Left forelimb (tissue), 1 donor: ENCODE data around the gene CFAP70.
"Not testable (repeated sequence)": the region's sequence is repeated elsewhere in the genome, so short reads cannot be mapped to it uniquely, and the experiment has no call there.

Experiments
- DNase-seq: peaks from one replicate; pipeline ENCODE4 v3.0.0-alpha.2; 2018; ENCODE audit warnings: low spot score

CFAP70 gene

DNA sequence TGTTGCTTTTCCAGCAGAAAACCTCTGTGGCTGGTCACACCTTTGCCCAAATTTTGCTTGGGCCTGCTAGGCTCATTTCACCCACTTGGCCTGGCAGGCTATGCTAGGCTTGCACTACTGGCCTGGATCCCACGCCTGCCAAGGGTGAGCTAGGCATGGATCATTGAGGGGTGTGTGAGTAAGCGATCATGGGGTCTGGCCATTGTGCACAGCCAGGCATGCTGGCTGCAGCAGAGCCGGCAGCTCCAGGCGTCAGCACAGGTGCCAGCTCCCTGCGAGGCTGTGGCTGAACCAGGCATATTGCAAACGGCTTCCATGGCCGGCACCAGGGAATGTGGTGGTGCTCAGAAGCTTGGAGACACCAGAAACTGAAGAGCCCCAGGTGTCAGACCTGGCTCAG is 19.2 kb downstream of the CFAP70 start:
- DNase-seq, result no peak

DNA sequence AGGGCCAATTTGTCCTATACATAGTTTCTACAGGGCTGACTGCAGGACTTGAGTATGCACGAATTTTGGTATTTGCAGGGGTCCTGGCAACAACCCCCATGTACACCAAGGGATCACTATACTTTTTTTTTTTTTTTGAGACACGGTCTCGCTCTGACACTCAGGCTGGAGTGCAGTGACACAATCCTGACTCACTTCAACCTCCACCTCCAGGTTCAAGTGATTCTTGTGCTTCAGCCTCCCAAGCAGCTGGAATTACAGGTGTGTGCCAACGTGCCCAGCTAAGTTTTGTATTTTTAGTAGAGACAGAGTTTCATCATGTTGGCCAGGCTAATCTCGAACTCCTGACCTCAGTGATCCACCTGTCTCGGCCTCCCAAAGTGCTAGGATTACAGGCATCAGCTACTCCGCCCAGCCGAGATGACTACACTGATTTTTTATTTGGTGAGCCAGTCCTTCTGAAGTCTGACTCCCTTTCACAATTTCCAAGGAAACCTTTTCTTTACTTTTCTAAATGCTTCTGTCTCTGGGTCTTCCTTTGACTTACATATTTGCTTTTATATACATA is 19.8 kb downstream of the CFAP70 start:
- no peak for DNase-seq

DNA sequence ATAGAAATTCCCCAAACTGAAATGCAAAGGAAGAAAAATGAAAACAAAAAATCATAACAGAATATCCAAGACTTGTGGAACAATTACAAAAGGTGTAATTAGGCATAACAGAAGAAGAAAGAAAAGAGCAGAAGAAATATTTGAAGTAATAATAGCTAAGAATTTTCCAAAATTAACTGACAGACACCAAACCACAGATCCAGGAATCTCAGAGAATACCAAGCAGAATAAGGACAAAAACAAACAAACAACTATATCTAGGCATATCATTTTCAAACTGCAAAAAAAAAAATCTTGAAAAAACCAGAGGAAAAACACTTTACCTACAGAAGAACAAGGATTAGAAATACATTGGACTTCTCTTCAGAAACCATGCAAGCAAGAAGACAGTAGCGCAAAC is 25.5 kb downstream of the CFAP70 start:
- no peak for DNase-seq

DNA sequence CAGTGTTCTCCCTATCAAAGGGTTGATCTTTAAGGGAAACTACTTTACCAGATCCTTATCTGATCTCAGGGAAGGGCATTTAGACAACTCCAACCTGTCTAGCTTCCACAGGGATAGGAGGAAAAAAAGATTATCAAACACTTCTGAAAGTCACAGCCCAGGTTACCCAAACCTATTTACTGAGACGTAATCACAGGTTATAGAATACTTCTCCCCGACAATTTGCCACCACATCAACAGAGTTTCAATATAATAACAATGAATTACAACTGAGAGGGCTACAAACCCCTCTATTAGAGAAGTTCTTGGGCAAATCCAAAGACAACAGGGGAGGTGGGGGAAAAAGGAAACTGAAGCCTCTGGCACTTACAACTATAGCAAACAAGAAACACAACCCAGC is 26.3 kb downstream of the CFAP70 start:
- no peak for DNase-seq

DNA sequence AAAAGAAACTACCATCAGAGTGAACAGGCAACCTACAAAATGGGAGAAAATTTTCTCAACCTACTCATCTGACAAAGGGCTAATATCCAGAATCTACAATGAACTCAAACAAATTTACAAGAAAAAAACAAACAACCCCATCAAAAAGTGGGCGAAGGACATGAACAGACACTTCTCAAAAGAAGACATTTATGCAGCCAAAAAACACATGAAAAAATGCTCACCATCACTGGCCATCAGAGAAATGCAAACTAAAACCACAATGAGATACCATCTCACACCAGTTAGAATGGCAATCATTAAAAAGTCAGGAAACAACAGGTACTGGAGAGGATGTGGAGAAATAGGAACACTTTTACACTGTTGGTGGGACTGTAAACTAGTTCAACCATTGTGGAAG is 30.1 kb downstream of the CFAP70 start:
- not testable (repeated sequence) for DNase-seq

DNA sequence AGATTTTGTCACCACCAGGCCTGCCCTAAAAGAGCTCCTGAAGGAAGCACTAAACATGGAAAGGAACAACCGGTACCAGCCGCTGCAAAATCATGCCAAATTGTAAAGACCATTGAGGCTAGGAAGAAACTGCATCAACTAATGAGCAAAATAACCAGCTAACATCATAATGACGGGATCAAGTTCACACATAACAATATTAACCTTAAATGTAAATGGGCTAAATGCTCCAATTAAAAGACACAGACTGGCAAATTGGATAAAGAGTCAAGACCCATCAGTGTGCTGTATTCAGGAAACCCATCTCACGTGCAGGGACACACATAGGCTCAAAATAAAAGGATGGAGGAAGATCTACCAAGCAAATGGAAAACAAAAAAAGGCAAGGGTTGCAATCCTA is 33.4 kb downstream of the CFAP70 start:
- not testable (repeated sequence) for DNase-seq

DNA sequence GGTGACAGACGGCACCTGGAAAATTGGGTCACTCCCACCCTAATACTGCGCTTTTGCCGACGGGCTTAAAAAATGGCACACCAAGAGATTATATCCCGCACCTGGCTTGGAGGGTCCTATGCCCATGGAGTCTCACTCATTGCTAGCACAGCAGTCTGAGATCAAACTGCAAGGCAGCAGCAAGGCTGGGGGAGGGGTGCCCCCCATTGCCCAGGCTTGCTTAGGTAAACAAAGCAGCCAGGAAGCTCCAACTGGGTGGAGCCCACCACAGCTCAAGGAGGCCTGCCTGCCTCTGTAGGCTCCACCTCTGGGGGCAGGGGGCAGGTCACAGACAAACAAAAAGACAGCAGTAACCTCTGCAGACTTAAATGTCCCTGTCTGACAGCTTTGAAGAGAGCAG is 35.1 kb downstream of the CFAP70 start:
- DNase-seq, result not testable (repeated sequence)

DNA sequence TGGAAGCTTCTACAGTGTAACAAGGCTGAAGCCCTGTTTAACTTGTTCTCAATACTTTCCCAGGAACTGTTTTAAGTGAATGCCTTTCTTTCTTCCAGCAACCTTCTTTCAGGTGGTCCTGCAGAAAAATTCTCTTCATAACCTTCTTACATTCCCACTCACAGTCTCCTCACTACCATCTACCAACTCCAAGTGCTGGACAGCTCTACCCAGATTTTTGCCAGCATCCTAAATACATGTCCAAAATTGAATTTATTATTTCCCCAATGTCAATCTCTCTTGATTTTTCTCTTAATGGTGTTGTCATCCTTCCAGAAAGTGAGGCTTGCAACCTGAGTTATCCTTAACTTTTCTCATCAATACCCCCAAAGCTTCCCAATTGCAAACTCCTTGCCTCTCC is 48.2 kb downstream of the CFAP70 start:
- no peak for DNase-seq

DNA sequence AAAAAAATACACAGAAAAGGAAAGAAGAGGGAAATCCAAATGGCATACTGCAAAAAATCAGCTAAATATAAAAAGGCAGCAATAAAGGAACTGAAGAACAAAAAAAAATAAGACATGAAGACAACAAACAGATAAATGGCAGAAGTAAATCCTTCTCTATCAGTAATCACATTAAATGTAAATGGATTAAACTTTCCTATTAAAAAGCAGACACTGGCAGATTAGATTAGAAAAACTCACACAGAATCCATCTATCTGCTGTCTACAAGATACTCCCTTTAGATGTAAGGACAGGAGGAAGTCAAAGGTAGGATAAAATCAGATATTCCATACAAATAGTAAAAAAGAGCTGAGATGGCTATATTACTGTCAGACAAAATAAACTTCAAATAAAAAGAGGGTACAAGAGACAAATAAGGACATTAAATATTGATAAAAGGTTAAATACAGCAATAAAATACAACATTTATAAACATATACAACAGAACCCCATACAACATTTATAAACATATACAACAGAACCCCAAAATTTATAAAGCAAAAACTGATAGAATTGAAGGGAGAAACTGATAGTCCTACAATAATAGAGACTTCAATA is 51.4 kb downstream of the CFAP70 start:
- DNase-seq, result no peak

DNA sequence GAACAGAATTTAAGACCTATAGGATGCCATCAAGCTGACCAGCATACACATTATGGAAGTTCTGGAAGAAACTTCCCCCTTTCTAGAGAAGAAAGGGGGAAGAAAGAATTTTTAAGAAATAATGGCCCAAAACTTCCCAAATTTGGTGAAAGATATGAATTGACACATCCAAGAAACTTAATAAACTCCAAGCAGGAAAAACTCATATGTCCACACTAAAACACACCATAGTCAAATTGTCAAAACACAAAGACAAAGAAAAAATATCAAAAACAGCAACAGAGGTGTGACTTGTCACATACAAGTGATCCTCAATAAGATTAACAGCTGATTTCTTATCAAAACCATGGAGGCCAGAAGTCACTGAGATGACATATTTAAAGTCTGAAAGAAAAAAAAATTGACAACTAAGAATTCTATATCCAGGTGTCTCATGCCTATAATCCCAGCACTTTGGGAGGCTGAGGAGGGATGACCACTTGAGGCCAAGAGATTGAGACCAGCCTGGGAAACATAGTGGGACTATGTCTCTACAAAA is 52.4 kb downstream of the CFAP70 start:
- no peak for DNase-seq

DNA sequence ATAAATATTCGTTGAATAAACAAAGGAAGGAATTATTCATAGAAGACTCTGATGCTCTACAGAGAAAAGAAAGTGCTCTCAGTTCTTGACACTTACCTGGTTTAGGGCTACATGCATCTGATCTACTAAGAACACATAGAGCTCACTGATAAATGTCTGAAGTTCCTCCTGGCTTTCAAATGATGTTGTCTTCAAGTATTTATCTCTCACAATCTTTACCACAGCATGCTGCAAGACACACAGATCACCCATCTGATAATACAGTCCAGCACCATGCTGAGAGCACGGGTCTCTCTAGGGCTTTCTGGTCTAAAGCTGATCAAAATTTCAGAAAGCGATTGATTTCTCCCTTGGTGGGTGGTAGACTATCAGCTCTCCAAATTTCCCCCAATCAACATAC is 61.7 kb downstream of the CFAP70 start:
- DNase-seq, result no peak

DNA sequence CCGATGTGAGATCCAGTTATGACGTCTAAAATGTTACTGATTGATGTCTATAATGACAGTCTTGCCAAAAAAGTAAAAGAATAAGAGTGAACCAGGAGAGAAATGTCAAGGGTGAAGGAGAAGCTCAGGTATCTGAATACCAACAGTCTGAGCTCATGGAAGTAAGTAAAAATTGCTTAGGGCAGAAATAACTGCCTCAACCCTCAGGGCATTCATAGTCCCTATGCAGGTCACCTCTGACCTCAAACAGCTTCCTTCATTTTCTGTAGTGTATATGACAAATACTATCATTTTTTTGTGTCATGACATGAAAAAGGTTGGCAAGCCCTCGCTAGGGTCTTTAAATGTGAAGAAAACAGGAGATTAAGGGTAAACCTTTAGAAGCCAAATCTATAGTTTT is 65.2 kb downstream of the CFAP70 start:
- no peak for DNase-seq

DNA sequence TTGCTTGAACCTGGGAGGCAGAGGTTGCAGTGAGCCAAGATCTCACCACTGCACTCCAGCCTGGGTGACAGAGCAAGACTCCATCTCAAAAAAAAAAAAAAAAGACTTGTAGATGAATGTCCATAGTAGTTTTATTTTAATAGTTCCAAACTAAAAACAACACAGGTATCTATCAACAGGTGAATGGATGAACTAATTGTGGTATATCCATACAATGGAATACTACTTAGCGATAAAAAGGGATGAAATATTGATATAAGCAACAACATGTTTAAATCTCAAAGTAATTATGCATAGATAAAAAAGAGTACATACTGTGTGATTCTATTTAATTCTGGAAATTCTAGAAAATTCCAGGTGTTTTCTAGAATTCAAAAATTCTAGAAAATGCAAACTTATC is 68.7 kb downstream of the CFAP70 start:
- DNase-seq, result no peak

DNA sequence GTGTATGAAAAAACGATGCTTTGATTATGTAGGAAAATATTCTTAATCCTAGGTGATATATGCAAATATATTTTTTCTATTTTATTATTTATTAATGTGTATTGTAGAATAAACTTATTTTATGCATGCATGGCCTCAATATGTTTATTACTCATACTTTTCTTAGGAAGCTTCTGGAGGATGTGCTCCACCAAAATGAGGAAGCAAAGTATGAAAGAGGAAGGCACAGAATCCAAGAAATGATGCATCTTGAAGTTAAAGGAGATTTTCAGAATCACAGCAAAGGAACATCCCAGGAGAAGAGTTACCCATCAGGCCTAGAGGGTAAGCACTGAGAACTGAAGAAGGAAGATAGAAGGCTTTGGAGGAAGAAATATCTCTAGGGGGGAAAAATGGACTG is 71.2 kb downstream of the CFAP70 start:
- no peak for DNase-seq

DNA sequence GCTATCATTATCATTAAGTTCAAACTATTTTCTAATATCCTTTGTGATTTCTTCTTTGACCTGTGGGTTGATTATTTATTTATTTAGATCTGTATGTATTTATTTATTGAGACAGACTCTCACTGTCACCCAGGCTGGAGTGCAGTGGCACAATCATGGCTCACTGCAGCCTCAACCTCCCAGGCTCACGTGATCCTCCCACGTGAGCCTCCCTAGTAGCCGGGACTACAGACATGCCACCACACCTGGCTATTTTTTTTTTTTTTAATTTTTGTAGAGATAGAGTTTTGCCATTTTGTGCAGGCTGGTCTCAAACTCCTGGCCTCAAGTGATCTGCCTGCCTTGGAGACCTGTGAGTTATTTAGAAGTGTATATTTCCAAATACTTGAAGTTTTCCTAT is 77.6 kb downstream of the CFAP70 start:
- DNase-seq, result no peak

DNA sequence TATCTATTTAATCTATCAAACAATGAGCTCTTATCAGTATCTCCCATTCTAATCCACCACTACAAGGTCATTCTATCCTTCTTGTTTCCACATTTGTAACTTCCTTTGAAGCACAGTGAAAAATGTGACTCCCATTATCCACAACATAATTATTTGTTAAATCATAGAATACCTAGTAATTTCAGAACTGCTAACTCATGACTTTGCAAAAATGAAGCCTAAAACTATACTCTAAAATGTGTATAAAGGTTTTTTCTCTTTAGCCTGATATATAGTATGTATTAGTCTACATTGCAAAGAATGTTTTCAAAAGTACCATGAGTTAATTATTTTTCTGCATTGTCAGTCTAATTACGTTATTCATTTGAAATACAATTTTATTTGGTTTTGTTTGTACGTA is 94.2 kb downstream of the CFAP70 start:
- DNase-seq, result no peak

DNA sequence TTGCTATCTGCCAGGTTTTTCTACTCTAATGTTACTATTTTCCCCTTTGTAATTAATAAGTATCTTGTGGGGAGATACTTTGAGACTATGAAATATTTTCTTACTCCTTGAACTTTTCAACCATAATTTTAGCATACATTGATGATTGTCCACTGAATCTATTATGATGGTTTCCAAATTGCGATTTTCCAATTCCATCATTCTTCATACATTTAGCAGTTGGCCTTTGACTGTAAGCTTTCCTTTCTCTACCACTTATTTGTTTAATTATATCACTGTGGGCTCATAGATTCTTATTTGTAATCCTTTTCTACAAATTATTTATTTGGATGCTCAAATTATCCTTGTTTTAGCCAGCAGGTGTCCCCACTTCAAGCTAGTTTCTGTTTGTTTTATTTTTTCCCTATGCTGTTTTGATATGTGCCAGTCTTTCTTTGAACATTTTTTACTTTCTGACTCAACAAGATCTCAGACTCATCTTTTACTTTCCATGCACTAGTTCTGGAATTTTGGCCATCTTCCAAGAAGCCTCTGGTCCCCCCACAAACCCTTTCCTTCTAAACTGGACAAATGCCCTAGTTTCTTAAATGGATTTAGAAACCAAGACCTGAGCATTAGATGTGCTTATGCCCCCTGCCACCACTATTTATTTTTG is 94.8 kb downstream of the CFAP70 start:
- DNase-seq, result no peak

DNA sequence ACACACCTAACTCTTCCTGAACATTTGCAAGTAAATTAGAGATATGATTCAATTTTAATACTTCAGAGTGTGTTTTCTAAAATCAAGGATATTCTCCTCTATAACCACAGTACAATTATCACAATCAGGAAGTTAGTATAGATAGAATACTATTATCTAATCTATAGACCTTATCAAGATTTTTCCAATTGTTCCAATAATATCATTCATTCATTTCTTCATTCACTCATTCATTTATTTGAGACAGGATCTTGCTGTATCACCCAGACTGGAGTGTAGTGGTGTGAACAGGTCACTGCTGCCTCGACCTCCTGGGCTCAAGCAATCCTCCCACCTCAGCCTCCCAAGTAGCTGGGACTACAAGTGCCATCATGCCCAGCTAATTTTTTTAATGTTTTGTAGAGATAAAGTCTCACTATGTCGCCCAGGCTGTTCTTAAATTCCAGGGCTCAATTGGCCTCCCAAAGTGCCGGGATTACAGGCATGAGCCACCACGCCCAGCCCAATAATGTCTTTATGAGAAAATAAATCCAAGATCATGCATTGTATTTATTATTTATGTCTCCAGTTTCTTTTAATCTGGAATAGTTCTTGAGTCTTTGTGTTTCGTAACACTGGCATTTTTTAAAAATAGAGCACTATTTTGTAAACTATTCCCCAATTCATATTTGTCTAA is 95.6 kb downstream of the CFAP70 start:
- DNase-seq, result no peak

DNA sequence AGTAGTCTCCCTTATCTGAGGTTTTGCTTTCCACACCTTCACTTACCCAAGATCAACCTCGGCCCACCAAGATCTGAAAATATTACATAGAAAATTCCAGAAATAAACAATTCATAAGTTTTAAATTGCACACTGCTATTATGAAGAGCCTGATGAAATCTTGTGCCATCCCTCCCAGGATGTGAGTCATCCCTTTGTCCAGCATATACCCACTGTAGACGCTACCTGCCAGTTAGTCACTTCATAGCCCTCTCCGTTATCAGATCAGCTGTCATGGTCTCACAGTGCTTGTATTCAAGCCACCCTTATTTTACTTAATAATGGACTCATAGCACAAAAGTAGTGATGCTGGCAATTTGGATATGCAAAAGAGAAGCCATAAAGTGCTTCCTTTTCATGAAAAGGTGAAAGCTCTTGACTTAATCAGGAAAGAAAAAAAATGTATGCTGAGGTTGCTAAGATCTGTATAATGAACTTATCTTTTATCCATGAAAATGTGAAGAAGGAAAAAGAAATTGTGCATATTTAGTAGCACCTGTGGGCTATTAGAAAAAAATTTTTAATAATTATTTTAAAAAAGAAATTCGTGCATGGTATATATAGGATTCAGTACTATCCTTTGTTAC is 96.4 kb downstream of the CFAP70 start:
- no peak for DNase-seq

DNA sequence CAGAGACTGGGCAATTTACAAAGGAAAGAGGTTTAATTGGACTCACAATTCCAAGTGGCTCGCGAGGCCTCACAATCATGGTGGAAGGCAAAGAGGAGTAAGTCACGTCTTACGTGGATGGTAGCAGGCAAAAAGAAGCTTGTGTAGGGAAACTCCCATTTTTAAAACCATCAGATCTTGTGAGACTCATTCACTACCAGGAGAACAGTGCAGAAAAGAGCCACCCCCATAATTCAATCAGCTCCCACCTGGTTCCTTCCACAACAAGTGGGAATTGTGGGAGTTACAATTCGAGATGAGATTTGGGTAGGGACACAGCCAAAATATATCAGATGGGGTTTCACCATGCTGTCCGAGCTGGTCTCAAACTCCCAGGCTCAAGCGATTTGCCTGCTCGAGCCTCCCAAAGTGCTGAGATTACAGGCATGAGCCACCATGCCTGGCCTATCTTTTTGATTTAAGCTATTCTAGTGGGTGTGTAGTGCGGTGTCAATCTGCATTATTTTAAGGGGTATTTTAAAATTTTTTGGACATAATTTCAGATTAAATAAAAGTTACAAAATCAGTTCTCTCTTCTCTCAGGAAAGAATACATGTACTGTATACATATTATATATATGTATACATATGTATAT is 97.2 kb downstream of the CFAP70 start:
- DNase-seq, result no peak

DNA sequence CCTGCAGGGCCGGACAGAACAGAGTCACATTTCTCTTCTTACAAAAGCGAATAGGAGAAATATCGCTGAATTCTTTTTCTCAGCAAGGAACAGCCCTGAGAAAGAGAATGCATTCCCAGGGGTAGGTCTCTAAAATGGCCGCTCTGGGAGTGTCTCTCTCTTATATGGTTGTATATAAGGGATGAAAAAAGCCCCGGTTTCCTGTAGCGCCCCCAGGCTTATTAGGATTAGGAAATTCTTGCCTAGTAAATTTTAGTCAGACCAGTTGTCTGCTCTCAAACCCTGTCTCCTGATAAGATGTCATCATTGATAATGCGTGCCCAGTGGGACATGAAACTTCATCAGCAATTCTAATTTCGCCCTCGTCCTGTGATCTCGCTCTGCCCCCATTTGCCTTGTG is 100.1 kb downstream of the CFAP70 start:
- DNase-seq, result not testable (repeated sequence)

DNA sequence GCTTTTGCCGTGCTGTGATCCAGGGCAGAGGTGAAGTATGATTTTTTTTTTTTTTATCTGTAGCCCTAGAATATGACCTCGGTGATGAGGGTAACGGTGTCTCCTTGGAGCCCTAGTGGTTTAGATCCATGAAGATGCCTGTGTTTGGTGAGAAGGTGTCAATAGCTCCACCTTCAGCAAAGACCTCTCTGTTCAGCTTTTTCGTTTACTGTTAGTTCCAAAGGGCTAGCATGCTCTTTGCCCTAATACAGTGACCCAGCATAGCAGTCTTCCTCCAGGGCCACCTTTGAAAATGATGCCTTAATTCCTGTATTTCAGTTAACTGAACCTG is 105.5 kb downstream of the CFAP70 start:
- DNase-seq, result no peak
